Nucleus accumbens (tissue), 56 donors: ENCODE results near the gene MOK.

ENCODE experiments used
- DNase-seq, 56 donors: peaks; one replicate each; lab custom pipeline; 2025; lab: John Stamatoyannopoulos, UW

MOK gene

GRCh38 chr14:102288139-102288538 is 16.8 kb downstream of the MOK start:
- no peak for DNase-seq

GRCh38 chr14:102285106-102285505 is 19.9 kb downstream of the MOK start:
- no peak for DNase-seq

GRCh38 chr14:102283631-102284129 is 21.3 kb downstream of the MOK start:
- DNase-seq: no peak

- no peak for DNase-seq
These were observed 22.1 kb downstream of the MOK start for GRCh38 chr14:102282751-102283465.

- DNase-seq: no peak
These were observed 24.5 kb downstream of the MOK start for GRCh38 chr14:102280376-102280962.

GRCh38 chr14:102279688-102280348 is 25.1 kb downstream of the MOK start:
- DNase-seq: peak in 1 of 56 donors; percentile 12

- no peak for DNase-seq
These were observed 25.7 kb downstream of the MOK start for GRCh38 chr14:102279282-102279681.

GRCh38 chr14:102278631-102278935 is 26.4 kb downstream of the MOK start:
- no peak for DNase-seq

- DNase-seq: no peak
These were observed 26.9 kb downstream of the MOK start for GRCh38 chr14:102277874-102278630.

GRCh38 chr14:102275866-102276265 is 29.1 kb downstream of the MOK start:
- DNase-seq: no peak

GRCh38 chr14:102272392-102272791 is 32.6 kb downstream of the MOK start:
- DNase-seq: no peak

- DNase-seq: no peak
These were observed 40.2 kb downstream of the MOK start for GRCh38 chr14:102264775-102265174.

GRCh38 chr14:102264355-102264754 is 40.6 kb downstream of the MOK start:
- no peak for DNase-seq

GRCh38 chr14:102262929-102263462 is 42.0 kb downstream of the MOK start:
- peak in 7 of 56 donors; percentile 3 to 38 (median 19) for DNase-seq

GRCh38 chr14:102258136-102258535 is 46.8 kb downstream of the MOK start:
- DNase-seq: no peak

- peak in 1 of 56 donors; percentile 18 for DNase-seq
These were observed 48.2 kb downstream of the MOK start for GRCh38 chr14:102256716-102257115.

GRCh38 chr14:102255401-102256190 is 49.4 kb downstream of the MOK start:
- DNase-seq: no peak

- no peak for DNase-seq
These were observed 51.8 kb downstream of the MOK start for GRCh38 chr14:102252834-102253801.

GRCh38 chr14:102251161-102251560 is 53.8 kb downstream of the MOK start:
- no peak for DNase-seq
